Muscle layer of duodenum (tissue), 2 donors: Measurements from ENCODE around the gene TTYH2.

ENCODE experiments used
- H3K27ac ChIP-seq: one replicate; pipeline ENCODE4 v1.7.0; 2013; ENCODE audit warnings: mild to moderate bottlenecking, low read length
- H3K27me3 ChIP-seq: one replicate; pipeline ENCODE4 v1.7.0; 2013; ENCODE audit warnings: low read depth, mild to moderate bottlenecking, control low read depth, low read length
- H3K36me3 ChIP-seq, 2 donors: one replicate each; pipeline ENCODE4 v1.7.0; 2013; ENCODE audit warnings: low read length in 2 of 2, control low read depth in 1 of 2, mild to moderate bottlenecking in 1 of 2; ENCODE audit not compliant: insufficient read depth in 2 of 2, control insufficient read depth in 1 of 2
- H3K4me1 ChIP-seq, 2 donors: one replicate each; pipeline ENCODE4 v1.7.0; 2013; ENCODE audit warnings: low read length in 2 of 2, mild to moderate bottlenecking in 2 of 2, control low read depth in 1 of 2, moderate library complexity in 1 of 2; ENCODE audit not compliant: insufficient read depth in 2 of 2, control insufficient read depth in 1 of 2
- H3K4me3 ChIP-seq, 2 donors: one replicate each; pipeline ENCODE4 v1.7.0; 2013; ENCODE audit warnings: low read length in 2 of 2, low read depth in 1 of 2, mild to moderate bottlenecking in 1 of 2
- H3K9me3 ChIP-seq, 2 donors: one replicate each; pipeline ENCODE4 v1.7.0; 2013; ENCODE audit warnings: low read length in 2 of 2, control low read depth in 1 of 2, mild to moderate bottlenecking in 1 of 2; ENCODE audit not compliant: control insufficient read depth in 1 of 2
- donor health status: healthy.

The TTYH2 gene

DNA sequence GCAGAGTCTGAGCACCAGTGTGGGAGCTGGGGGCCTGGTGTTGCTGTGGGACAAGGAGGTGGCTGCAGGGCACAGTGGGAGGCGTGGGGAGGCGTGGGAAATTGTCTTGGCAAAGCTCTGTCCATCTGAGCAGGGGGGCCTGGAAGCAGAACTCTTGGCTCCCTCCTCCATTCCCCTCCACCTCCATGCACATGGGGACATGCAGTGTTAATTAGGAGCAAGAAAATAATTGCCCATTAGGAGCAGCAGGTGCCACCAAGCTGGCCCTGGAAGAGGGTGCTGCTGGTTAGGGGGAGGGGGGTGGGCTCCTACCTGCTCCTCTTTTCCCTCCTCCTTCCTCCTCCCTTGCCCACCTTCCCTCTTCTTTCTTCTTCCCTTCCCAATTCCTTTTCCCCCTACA is 4.5 kb downstream of the TTYH2 start:
- Histone ChIP-seq H3K27ac (no peak overlapping the region), H3K4me1 (peaks cover 0 to 15% of the 10 kb centered on the region in 2 donors), H3K4me3 (no peak overlapping the region), H3K27me3 (no peaks in the 10 kb centered on the region), H3K9me3 (no peaks in the 10 kb centered on the region), H3K36me3 (peaks cover 4 to 8% of the 10 kb centered on the region in 2 donors)

- H3K36me3 ChIP-seq: peaks cover 4 to 8% of the 10 kb centered on the region in 2 donors
- H3K9me3 ChIP-seq: no peaks in the 10 kb centered on the region
- H3K27me3 ChIP-seq: no peaks in the 10 kb centered on the region
- peaks cover 0 to 14% of the 10 kb centered on the region in 2 donors for H3K4me1 ChIP-seq
- H3K4me3 ChIP-seq: no peak overlapping the region
- no peak overlapping the region for H3K27ac ChIP-seq
Measured at GRCh38 chr17:74218436-74218835, 5.1 kb downstream of the TTYH2 start.

DNA sequence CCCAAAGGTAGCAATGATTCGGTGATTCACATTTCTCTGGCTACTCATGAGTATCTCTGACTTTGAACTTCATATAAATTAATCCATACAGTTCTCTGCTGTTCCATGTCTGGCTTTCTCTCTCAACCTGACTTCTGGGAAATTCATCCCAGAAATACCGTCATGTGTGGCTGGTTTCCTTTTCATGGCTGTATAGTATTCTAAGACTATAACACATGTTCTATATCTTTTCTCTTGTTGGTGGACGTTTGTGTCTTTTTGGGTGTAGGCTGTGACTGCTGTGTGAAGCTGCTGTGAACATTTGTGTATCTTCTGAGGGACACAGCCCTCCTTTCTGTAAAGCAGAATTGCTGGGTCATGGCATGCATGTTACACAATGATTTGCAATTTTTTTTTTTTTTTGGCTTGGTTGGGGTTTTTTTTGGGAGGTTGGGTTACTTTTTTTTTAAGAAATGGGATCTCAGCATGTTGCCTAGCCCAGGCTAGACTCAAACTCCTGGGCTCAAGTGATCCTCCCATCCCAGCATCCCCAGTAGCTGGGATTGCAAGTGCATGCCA is 6.3 kb downstream of the TTYH2 start:
- Histone ChIP-seq H3K36me3 (peaks cover 4 to 12% of the 10 kb centered on the region in 2 donors), H3K4me3 (no peak overlapping the region), H3K27me3 (no peaks in the 10 kb centered on the region), H3K27ac (no peak overlapping the region), H3K4me1 (peaks cover 0 to 2% of the 10 kb centered on the region in 2 donors), H3K9me3 (no peaks in the 10 kb centered on the region)

DNA sequence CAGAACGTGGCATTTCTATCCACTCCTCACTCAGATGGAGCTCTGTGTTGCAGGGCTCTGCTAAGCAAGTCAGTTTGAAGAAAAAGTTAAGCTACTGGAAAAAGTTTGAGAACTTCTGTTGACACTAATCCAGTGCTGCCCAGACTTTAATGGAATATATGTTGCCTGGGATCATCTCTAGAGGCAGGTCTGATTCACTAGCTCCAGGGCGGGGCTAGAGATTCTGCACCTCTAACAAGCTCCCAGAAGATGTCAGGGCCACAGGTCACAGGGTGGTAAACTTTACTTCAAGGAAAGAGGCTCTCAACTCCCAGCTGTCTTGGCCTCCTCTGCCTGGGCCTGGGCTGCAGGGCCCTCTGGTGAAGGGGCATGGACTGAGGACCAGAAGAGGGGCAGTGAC is 6.8 kb downstream of the TTYH2 start:
- H3K4me1 ChIP-seq: no peaks in the 10 kb centered on the region
- H3K27me3 ChIP-seq: no peaks in the 10 kb centered on the region
- H3K4me3 ChIP-seq: no peak overlapping the region
- H3K27ac ChIP-seq: no peak overlapping the region
- H3K36me3 ChIP-seq: peaks cover 4 to 12% of the 10 kb centered on the region in 2 donors
- H3K9me3 ChIP-seq: no peaks in the 10 kb centered on the region

- H3K36me3 ChIP-seq: peaks cover 0 to 12% of the 10 kb centered on the region in 2 donors
- no peak overlapping the region for H3K4me3 ChIP-seq
- no peak overlapping the region for H3K27ac ChIP-seq
- H3K27me3 ChIP-seq: no peaks in the 10 kb centered on the region
- no peaks in the 10 kb centered on the region for H3K4me1 ChIP-seq
- no peaks in the 10 kb centered on the region for H3K9me3 ChIP-seq
Measured at GRCh38 chr17:74220946-74221818, 7.8 kb downstream of the TTYH2 start.

GRCh38 chr17:74222399-74222798 is 9.0 kb downstream of the TTYH2 start:
- no peaks in the 10 kb centered on the region for H3K9me3 ChIP-seq
- H3K4me3 ChIP-seq: no peak overlapping the region
- H3K27ac ChIP-seq: no peak overlapping the region
- H3K36me3 ChIP-seq: peaks cover 0 to 12% of the 10 kb centered on the region in 2 donors
- H3K4me1 ChIP-seq: no peaks in the 10 kb centered on the region
- no peaks in the 10 kb centered on the region for H3K27me3 ChIP-seq

DNA sequence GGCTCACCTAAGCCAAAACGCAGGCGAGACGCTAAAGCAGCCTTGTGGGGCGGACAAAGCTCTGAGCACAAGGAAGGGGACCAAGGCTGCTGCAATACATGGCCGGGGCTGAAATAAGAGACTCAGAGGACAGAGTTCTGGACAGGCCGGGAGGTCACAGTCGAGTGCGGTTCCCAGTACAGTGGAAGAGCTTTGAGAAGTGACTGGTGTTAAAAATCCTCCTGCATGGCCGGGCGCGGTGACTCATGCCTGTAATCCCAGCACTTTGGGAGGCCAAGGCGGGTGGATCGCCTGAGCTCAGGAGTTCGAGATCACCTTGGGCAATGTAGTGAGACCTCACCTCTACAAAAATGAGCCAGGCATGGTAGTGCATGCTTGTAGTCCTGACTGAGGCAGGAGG is 10.5 kb downstream of the TTYH2 start:
- Histone ChIP-seq H3K36me3 (peaks cover 0 to 12% of the 10 kb centered on the region in 2 donors), H3K9me3 (no peaks in the 10 kb centered on the region), H3K4me3 (no peak overlapping the region), H3K4me1 (no peaks in the 10 kb centered on the region), H3K27me3 (no peaks in the 10 kb centered on the region), H3K27ac (no peak overlapping the region)

DNA sequence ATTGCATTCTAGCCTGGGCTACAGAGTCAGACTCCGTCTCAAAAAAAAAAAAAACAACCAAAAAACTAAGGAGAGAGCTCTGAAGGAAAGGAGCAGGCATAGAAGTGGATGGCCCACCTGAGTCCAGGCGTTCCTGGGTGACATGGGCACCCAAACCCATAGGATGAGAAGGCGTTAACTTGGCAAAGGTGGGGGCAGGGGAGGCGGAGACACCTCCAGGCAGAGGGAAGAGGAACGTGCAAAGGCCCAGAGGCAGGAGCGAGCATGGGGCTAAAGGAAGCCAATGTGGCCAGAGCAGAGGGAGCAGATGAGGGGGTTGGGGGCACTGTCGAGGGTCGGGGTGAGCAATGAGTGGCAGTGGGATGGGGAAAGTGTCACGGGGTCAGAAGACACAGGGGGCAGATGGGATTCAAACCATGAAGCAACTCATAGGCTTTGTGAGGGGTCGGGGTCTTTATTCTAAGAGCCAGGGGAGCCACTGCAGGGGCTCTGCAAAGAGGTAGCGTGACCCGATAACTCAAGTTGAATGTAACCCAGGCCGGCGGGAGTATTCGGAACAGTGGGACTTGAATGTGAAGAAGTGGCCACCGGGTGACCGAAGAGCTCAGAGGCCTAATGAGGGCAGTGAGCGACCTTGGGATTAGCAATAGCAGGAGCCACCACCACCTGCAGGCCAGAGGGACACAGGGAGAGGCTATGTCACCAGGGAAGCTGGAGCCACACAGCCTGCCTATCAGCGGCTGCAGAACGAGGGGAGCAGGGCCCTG is 11.8 kb downstream of the TTYH2 start:
- Histone ChIP-seq H3K4me3 (no peak overlapping the region), H3K27me3 (no peaks in the 10 kb centered on the region), H3K9me3 (no peaks in the 10 kb centered on the region), H3K4me1 (no peaks in the 10 kb centered on the region), H3K27ac (no peak overlapping the region), H3K36me3 (peaks cover 0 to 12% of the 10 kb centered on the region in 2 donors)

DNA sequence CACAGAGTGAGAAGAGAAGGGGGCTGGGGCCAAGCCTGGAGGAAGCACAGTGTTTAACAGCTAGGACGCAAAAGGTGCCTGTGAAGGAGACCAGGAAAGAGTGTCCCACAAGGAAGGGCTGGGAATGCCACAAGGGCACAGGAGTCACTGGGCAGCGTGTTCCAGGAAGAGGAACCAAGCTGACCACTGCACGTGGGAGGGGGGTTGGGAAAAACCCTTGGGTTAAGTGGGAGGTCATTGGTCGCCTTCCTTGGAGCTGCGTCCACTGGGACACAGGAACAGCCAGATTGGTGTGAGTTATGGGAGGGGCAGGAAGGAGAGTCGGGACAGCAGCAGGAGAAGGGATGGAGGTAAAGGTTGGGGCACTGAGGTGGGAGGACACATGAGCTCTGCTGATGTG is 12.9 kb downstream of the TTYH2 start:
- H3K4me3 ChIP-seq: no peak overlapping the region
- no peaks in the 10 kb centered on the region for H3K27me3 ChIP-seq
- no peak overlapping the region for H3K27ac ChIP-seq
- H3K9me3 ChIP-seq: no peaks in the 10 kb centered on the region
- H3K4me1 ChIP-seq: no peaks in the 10 kb centered on the region
- peaks cover 0 to 19% of the 10 kb centered on the region in 2 donors for H3K36me3 ChIP-seq

DNA sequence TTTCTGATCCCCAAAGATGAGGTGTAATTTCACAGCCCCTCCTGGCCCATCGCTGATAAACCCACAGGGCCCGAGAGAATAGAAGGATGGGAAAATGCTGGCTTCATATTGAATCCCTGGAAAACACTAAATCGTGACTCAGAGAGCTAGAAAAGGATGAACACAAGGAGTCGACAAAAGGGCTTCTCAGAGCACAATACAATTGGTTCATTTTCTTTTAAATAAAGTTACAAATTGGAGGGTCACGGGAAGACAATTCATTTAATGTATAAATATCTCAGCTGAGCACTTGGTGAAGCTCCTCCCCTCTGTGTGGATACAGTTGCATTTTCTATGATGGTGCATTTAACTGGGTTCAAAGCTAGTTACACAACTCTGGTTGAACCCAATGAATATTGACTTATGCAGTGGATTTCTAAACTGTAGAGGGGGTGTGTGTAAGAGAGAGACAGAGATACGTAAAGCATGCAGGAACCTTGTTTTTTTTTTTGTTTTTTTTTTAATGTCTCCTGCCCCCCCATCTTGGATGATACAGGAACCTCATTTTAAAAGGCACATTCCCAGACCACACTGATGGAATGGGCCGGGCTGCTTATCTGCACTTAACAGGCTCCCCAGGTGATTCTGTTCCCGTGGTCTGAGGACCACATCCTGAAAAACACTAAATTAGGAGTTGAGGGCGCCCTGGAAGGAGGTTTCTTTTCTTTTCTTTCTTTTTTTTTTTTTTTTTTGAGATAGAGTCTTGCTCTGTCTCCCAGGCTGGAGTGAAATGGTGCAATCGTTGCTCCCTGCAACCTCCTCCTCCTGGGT is 14.1 kb downstream of the TTYH2 start:
- no peak overlapping the region for H3K27ac ChIP-seq
- peaks cover 0 to 15% of the 10 kb centered on the region in 2 donors for H3K36me3 ChIP-seq
- no peaks in the 10 kb centered on the region for H3K9me3 ChIP-seq
- no peaks in the 10 kb centered on the region for H3K4me1 ChIP-seq
- H3K27me3 ChIP-seq: no peaks in the 10 kb centered on the region
- H3K4me3 ChIP-seq: no peak overlapping the region
